SU-DHL-6 (cell line): Measurements from ENCODE around the gene PTTG1IP.

Source experiments
- H2AFZ ChIP-seq: fragments of 200-600 bp; sonication (generic); 2 replicates; pipeline ENCODE4 v1.6.1; 2014; ENCODE audit warnings: low read depth, mild to moderate bottlenecking, moderate library complexity, mixed read lengths, antibody characterized with exemption, low read length; ENCODE audit not compliant: severe bottlenecking
- H3F3A ChIP-seq: fragments of 200-600 bp; shearing (Covaris generic); 2 replicates; pipeline ENCODE4 v1.6.0; 2016; ENCODE audit warnings: antibody characterized with exemption, mild to moderate bottlenecking; ENCODE audit not compliant: insufficient read depth
- H3K27ac ChIP-seq: fragments of 200-600 bp; sonication (generic); 2 replicates; pipeline ENCODE4 v1.5.1; 2016; ENCODE audit warnings: low read depth, mild to moderate bottlenecking, low read length, moderate library complexity, mixed read lengths
- H3K27me3 ChIP-seq: fragments of 200-600 bp; sonication (generic), shearing (Covaris generic); 2 replicates; pipeline ENCODE4 v1.6.0; 2014; ENCODE audit warnings: mild to moderate bottlenecking, low read length
- H3K36me3 ChIP-seq: fragments of 200-600 bp; sonication (generic); 2 replicates; pipeline ENCODE4 v1.6.1; 2014; ENCODE audit warnings: mild to moderate bottlenecking, low read length, mixed read lengths
- H3K4me2 ChIP-seq: fragments of 300-600, 200-600 bp; shearing (Covaris generic), sonication (generic); 2 replicates; pipeline ENCODE4 v1.6.0; 2014; ENCODE audit warnings: low read length, low read depth, mild to moderate bottlenecking; ENCODE audit not compliant: poor library complexity, severe bottlenecking
- H3K4me3 ChIP-seq: fragments of 200-600 bp; sonication (generic); 2 replicates; pipeline ENCODE4 v1.5.1; 2014; ENCODE audit warnings: antibody characterized with exemption, low read length, mild to moderate bottlenecking, mixed read lengths; ENCODE audit not compliant: insufficient read depth, poor library complexity, severe bottlenecking
- H3K79me2 ChIP-seq: fragments of 200-600 bp; sonication (generic); 2 replicates; pipeline ENCODE4 v1.6.1; 2014; ENCODE audit warnings: mild to moderate bottlenecking, low read length, moderate library complexity; ENCODE audit not compliant: insufficient read depth
- H3K9ac ChIP-seq: fragments of 200-600 bp; sonication (generic); 2 replicates; pipeline ENCODE4 v1.7.0; 2014; ENCODE audit warnings: mild to moderate bottlenecking, low read length
- H3K9me2 ChIP-seq: fragments of 200-600 bp; sonication (generic); replicated peaks from 2 replicates; pipeline ENCODE4 v1.6.1; 2014; ENCODE audit warnings: low read length; ENCODE audit not compliant: insufficient read depth
- H3K9me3 ChIP-seq: fragments of 200-600 bp; sonication (generic); 2 replicates; pipeline ENCODE4 v1.6.1; 2014; ENCODE audit warnings: low read length, mixed read lengths; ENCODE audit not compliant: insufficient read depth
- H4K20me1 ChIP-seq: fragments of 200-600 bp; sonication (generic); 2 replicates; pipeline ENCODE4 v1.6.1; 2014; ENCODE audit warnings: low read depth, mild to moderate bottlenecking, antibody characterized with exemption, low read length, moderate library complexity, mixed read lengths
- CTCF ChIP-seq: fragments of 200-600 bp; sonication (generic); IDR thresholded peaks from one replicate; pipeline ENCODE4 v1.5.1; 2017; ENCODE audit warnings: antibody characterized with exemption, mild to moderate bottlenecking, low read length, moderate library complexity; ENCODE audit not compliant: insufficient read depth, poor library complexity, severe bottlenecking
- EZH2phosphoT487 ChIP-seq: fragments of 200-600 bp; sonication (generic), shearing (Covaris generic); conservative IDR thresholded peaks from 2 replicates; pipeline ENCODE4 v1.6.1; 2018; ENCODE audit warnings: mild to moderate bottlenecking, antibody characterized with exemption, low read length, moderate library complexity, mixed read lengths

The PTTG1IP gene

GRCh38 chr21:44805226-44805625, 68.3 kb downstream of the PTTG1IP start:
- 0 out of 2 replicates have a peak, but pooled peaks cover 10% of the 10 kb centered on the region for H3F3A ChIP-seq
- H3K9me2 ChIP-seq = no peaks in the 10 kb centered on the region
- TF ChIP-seq CTCF = no peak
- TF ChIP-seq EZH2phosphoT487 = no peak
- no peak overlapping the region for H2AFZ ChIP-seq
- H3K27me3 ChIP-seq = no peaks in the 10 kb centered on the region
- no peaks in the 10 kb centered on the region for H3K9me3 ChIP-seq
- no peak overlapping the region for H3K4me3 ChIP-seq
- H3K9ac ChIP-seq = no peak overlapping the region
- no peak overlapping the region for H3K27ac ChIP-seq
- H3K4me2 ChIP-seq = no peak overlapping the region
- no peaks in the 10 kb centered on the region for H4K20me1 ChIP-seq
- no peaks in the 10 kb centered on the region for H3K36me3 ChIP-seq
- peaks cover 20% of the 10 kb centered on the region for H3K79me2 ChIP-seq

- Histone ChIP-seq H3K9me3 (no peaks in the 10 kb centered on the region), H3K9me2 (no peaks in the 10 kb centered on the region), H3K4me3 (no peak overlapping the region), H3K79me2 (peaks cover 25% of the 10 kb centered on the region), H3K9ac (no peak overlapping the region), H3K27ac (no peak overlapping the region), H3K36me3 (peaks cover under 1% of the 10 kb centered on the region; the same call in 1 of the 2 replicates), H4K20me1 (peaks cover 2% of the 10 kb centered on the region; the same call in 1 of the 2 replicates), H3K4me2 (no peak overlapping the region), H2AFZ (no peak overlapping the region), H3K27me3 (no peaks in the 10 kb centered on the region), H3F3A (0 out of 2 replicates have a peak, but pooled peaks cover 10% of the 10 kb centered on the region)
- TF ChIP-seq EZH2phosphoT487 (no peak), CTCF (no peak)
Measured at GRCh38 chr21:44804762-44805161, 68.7 kb downstream of the PTTG1IP start.

GRCh38 chr21:44803651-44804050, 69.8 kb downstream of the PTTG1IP start:
- no peak overlapping the region for H3K4me2 ChIP-seq
- no peaks in the 10 kb centered on the region for H3K9me3 ChIP-seq
- H3K27me3 ChIP-seq = no peaks in the 10 kb centered on the region
- H4K20me1 ChIP-seq = peaks cover 10% of the 10 kb centered on the region; the same call in 1 of the 2 replicates
- TF ChIP-seq EZH2phosphoT487 = no peak
- no peak for TF ChIP-seq CTCF
- H3K36me3 ChIP-seq = peaks cover 4% of the 10 kb centered on the region; the same call in 1 of the 2 replicates
- H3K27ac ChIP-seq = no peak overlapping the region
- H3K4me3 ChIP-seq = no peak overlapping the region
- H2AFZ ChIP-seq = no peak overlapping the region
- no peak overlapping the region for H3K9ac ChIP-seq
- 0 out of 2 replicates have a peak, but pooled peaks cover 10% of the 10 kb centered on the region for H3F3A ChIP-seq
- H3K9me2 ChIP-seq = no peaks in the 10 kb centered on the region
- peaks cover 36% of the 10 kb centered on the region for H3K79me2 ChIP-seq
